GM23248 (cell line): Measurements from ENCODE around the gene MACROD2. TPM values are rescaled to one million over a fixed set of nuclear protein-coding genes. Genes with fewer than 3 reads are reported as not detected.

Source experiments
- DNase-seq: peaks from one replicate; pipeline ENCODE4 v3.0.0-alpha.2; 2015
- H2AFZ ChIP-seq: fragments of 200-600 bp; sonication (generic); 2 replicates; pipeline ENCODE4 v1.6.1; 2016; ENCODE audit warnings: antibody characterized with exemption
- H3F3A ChIP-seq: fragments of 200-600 bp; sonication (generic); 2 replicates; pipeline ENCODE4 v1.6.1; 2016; ENCODE audit warnings: mild to moderate bottlenecking, antibody characterized with exemption, mixed run types; ENCODE audit not compliant: insufficient read depth
- H3K27ac ChIP-seq: fragments of 200-600 bp; sonication (generic); 2 replicates; pipeline ENCODE4 v1.5.1; 2016; ENCODE audit warnings: mild to moderate bottlenecking
- H3K27me3 ChIP-seq: fragments of 200-600 bp; sonication (generic); replicated peaks from 2 replicates; pipeline ENCODE4 v1.6.1; 2016; ENCODE audit warnings: mild to moderate bottlenecking; ENCODE audit not compliant: insufficient read depth
- H3K36me3 ChIP-seq: fragments of 200-600 bp; sonication (generic); 2 replicates; pipeline ENCODE4 v1.6.1; 2016; ENCODE audit warnings: low read depth, mild to moderate bottlenecking
- H3K4me1 ChIP-seq: fragments of 200-600 bp; sonication (generic); 2 replicates; pipeline ENCODE4 v1.6.1; 2016; ENCODE audit warnings: mild to moderate bottlenecking; ENCODE audit not compliant: insufficient read depth
- H3K4me2 ChIP-seq: fragments of 200-600 bp; sonication (generic); one replicate; pipeline ENCODE4 v1.6.1; 2016; ENCODE audit warnings: mild to moderate bottlenecking; ENCODE audit not compliant: unreplicated experiment
- H3K4me3 ChIP-seq: fragments of 200-600 bp; sonication (generic); 2 replicates; pipeline ENCODE4 v1.5.1; 2016; ENCODE audit warnings: mild to moderate bottlenecking
- H3K79me2 ChIP-seq: fragments of 200-600 bp; sonication (generic); 2 replicates; pipeline ENCODE4 v1.6.1; 2016; ENCODE audit warnings: mild to moderate bottlenecking; ENCODE audit not compliant: insufficient read depth
- H3K9ac ChIP-seq: fragments of 200-600 bp; sonication (generic); 2 replicates; pipeline ENCODE4 v1.6.1; 2016; ENCODE audit warnings: mild to moderate bottlenecking
- H3K9me2 ChIP-seq: fragments of 200-600 bp; sonication (generic); 2 replicates; pipeline ENCODE4 v1.6.1; 2016; ENCODE audit warnings: mixed run types, mild to moderate bottlenecking, moderate library complexity; ENCODE audit not compliant: insufficient read depth
- H3K9me3 ChIP-seq: fragments of 200-600 bp; sonication (generic); one replicate; pipeline ENCODE4 v1.6.1; 2017; ENCODE audit warnings: low read depth
- H4K20me1 ChIP-seq: fragments of 200-600 bp; sonication (generic); 2 replicates; pipeline ENCODE4 v1.6.0; 2016; ENCODE audit not compliant: insufficient read depth
- EZH2 ChIP-seq: fragments of 200-600 bp; sonication (generic); IDR thresholded peaks from 2 replicates; pipeline ENCODE4 v1.6.1; 2018; ENCODE audit warnings: antibody characterized with exemption, mild to moderate bottlenecking; ENCODE audit not compliant: insufficient read depth, poor library complexity, severe bottlenecking
- EZH2phosphoT487 ChIP-seq: fragments of 200-600 bp; sonication (generic); IDR thresholded peaks from 2 replicates; pipeline ENCODE4 v1.6.1; 2018; ENCODE audit warnings: antibody characterized with exemption, moderate library complexity, mild to moderate bottlenecking, low read depth; ENCODE audit not compliant: insufficient read depth
- WGBS, 2 experiments: methylation state at CpG; one replicate each; pipeline ENCODE4 v1.1.6; 2015 to 2017; ENCODE audit warnings: low lambda C conversion rate in 2 of 2, low coverage in 1 of 2; ENCODE audit errors: missing lambda C conversion rate in 2 of 2; 5-methylcytosine and 5-hydroxymethylcytosine counted together
- in situ Hi-C: fragments of 300-500 bp; cut with MboI; formaldehyde crosslinking; loops from 2 replicates; pipeline ENCODE4 v1.15.0; 2020
- polyA plus RNA-seq: library from polyadenylated mRNA; unstranded; fragments of >200 nt; fragmentation: Nextera tagmentation; extraction: Ambion mirVana; gene quantifications from 2 replicates; pipeline ENCODE4 v1.2.1, GENCODE V29; 2016
- total RNA-seq: library from RNA; depleted of rRNA; stranded (reverse); fragments of >200 nt; shearing (Covaris generic); gene quantifications from 2 replicates; pipeline ENCODE4 v1.2.3, GENCODE V29; 2014

The MACROD2 gene
- total and polyA plus RNA-seq, 2 experiments from 2014 or later = 1.1 to 3.1 TPM

GRCh38 chr20:15445056-15445840 lies 1449.9 kb downstream of the MACROD2 start:
- Histone ChIP-seq H2AFZ (no peak overlapping the region), H3K9me3 (no peaks in the 10 kb centered on the region), H3K27me3 (no peaks in the 10 kb centered on the region), H3K4me1 (no peaks in the 10 kb centered on the region), H3K4me2 (no peak overlapping the region), H3K9ac (no peak overlapping the region), H3K9me2 (no peaks in the 10 kb centered on the region), H3F3A (no peaks in the 10 kb centered on the region), H3K4me3 (no peak overlapping the region), H3K36me3 (no peaks in the 10 kb centered on the region), H3K79me2 (no peaks in the 10 kb centered on the region), H4K20me1 (no peaks in the 10 kb centered on the region), H3K27ac (no peak overlapping the region)
- TF ChIP-seq EZH2 (no peak), EZH2phosphoT487 (no peak)
- DNase-seq = no peak
- 22 to 23% methylated on average over 5 of the region's 5 CpGs for WGBS, 2 experiments
- in situ Hi-C loops = no loop called here

GRCh38 chr20:15446373-15446772 lies 1451.1 kb downstream of the MACROD2 start:
- H3K36me3 ChIP-seq = no peaks in the 10 kb centered on the region
- in situ Hi-C loops = no loop called here
- no peak overlapping the region for H3K9ac ChIP-seq
- no peaks in the 10 kb centered on the region for H4K20me1 ChIP-seq
- H3K9me2 ChIP-seq = no peaks in the 10 kb centered on the region
- no peak overlapping the region for H3K4me3 ChIP-seq
- no peak overlapping the region for H2AFZ ChIP-seq
- H3K9me3 ChIP-seq = no peaks in the 10 kb centered on the region
- H3F3A ChIP-seq = no peaks in the 10 kb centered on the region
- no peak overlapping the region for H3K27ac ChIP-seq
- peak; percentile 0 for DNase-seq
- WGBS, 2 experiments = 67 to 71% methylated on average over 9 of the region's 9 CpGs
- H3K4me1 ChIP-seq = no peaks in the 10 kb centered on the region
- no peak overlapping the region for H3K4me2 ChIP-seq
- no peaks in the 10 kb centered on the region for H3K27me3 ChIP-seq
- no peak for TF ChIP-seq EZH2
- TF ChIP-seq EZH2phosphoT487 = no peak
- no peaks in the 10 kb centered on the region for H3K79me2 ChIP-seq

- TF ChIP-seq EZH2phosphoT487 (no peak), EZH2 (no peak)
- no peaks in the 10 kb centered on the region for H3K9me2 ChIP-seq
- no peak overlapping the region for H3K4me2 ChIP-seq
- H3K36me3 ChIP-seq = no peaks in the 10 kb centered on the region
- 47 to 50% methylated on average over 2 of the region's 2 CpGs for WGBS, 2 experiments
- H3K4me3 ChIP-seq = no peak overlapping the region
- no peaks in the 10 kb centered on the region for H3K4me1 ChIP-seq
- H3K9me3 ChIP-seq = no peaks in the 10 kb centered on the region
- in situ Hi-C loops = no loop called here
- H3K9ac ChIP-seq = no peak overlapping the region
- no peak for DNase-seq
- no peak overlapping the region for H3K27ac ChIP-seq
- no peaks in the 10 kb centered on the region for H3K79me2 ChIP-seq
- H4K20me1 ChIP-seq = no peaks in the 10 kb centered on the region
- no peaks in the 10 kb centered on the region for H3K27me3 ChIP-seq
- no peaks in the 10 kb centered on the region for H3F3A ChIP-seq
- H2AFZ ChIP-seq = no peak overlapping the region
Observed at GRCh38 chr20:15447549-15447948, 1452.2 kb downstream of the MACROD2 start.

DNA sequence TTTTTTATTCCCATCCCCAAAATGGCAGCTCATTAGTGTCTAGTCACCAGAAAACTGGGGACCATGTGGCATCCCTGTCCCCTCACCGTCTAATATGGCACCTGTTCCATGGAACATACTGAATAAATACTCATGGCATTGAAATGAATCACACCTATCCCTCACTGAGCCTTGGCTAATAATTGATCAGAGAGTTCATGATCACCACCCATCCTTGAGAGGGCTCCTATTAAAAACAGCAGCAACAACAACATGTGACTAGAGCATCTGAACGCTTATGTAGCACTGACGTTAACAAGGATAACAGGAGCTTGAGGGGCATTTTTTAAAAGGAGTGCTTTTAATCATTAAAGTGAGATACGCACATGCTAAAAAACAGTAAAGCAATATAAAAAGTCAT lies 1453.7 kb downstream of the MACROD2 start:
- TF ChIP-seq EZH2phosphoT487 = no peak
- no peak for TF ChIP-seq EZH2
- no peak overlapping the region for H2AFZ ChIP-seq
- 34 to 50% methylated on average over 4 of the region's 4 CpGs for WGBS, 2 experiments

GRCh38 chr20:15451241-15451640 lies 1455.9 kb downstream of the MACROD2 start:
- no peak overlapping the region for H2AFZ ChIP-seq
- H3F3A ChIP-seq = no peaks in the 10 kb centered on the region
- H3K36me3 ChIP-seq = no peaks in the 10 kb centered on the region
- TF ChIP-seq EZH2phosphoT487 (no peak), EZH2 (no peak)
- no peak overlapping the region for H3K9ac ChIP-seq
- in situ Hi-C loops = no loop called here
- H3K4me1 ChIP-seq = no peaks in the 10 kb centered on the region
- no peaks in the 10 kb centered on the region for H4K20me1 ChIP-seq
- no peak overlapping the region for H3K4me3 ChIP-seq
- 32 to 33% methylated on average over 2 of the region's 2 CpGs for WGBS, 2 experiments
- no peaks in the 10 kb centered on the region for H3K9me2 ChIP-seq
- no peak overlapping the region for H3K27ac ChIP-seq
- no peaks in the 10 kb centered on the region for H3K79me2 ChIP-seq
- H3K27me3 ChIP-seq = no peaks in the 10 kb centered on the region
- H3K4me2 ChIP-seq = no peak overlapping the region
- no peak for DNase-seq
- H3K9me3 ChIP-seq = no peaks in the 10 kb centered on the region

More for the DNA sequence above, 1453.7 kb downstream of the MACROD2 start:
- H3K79me2 ChIP-seq = no peaks in the 10 kb centered on the region
- no peaks in the 10 kb centered on the region for H3K4me1 ChIP-seq
- H3F3A ChIP-seq = no peaks in the 10 kb centered on the region
- no peak for DNase-seq
- H3K9me3 ChIP-seq = no peaks in the 10 kb centered on the region
- no peak overlapping the region for H3K4me3 ChIP-seq
- H4K20me1 ChIP-seq = no peaks in the 10 kb centered on the region
- no peaks in the 10 kb centered on the region for H3K36me3 ChIP-seq
- no peak overlapping the region for H3K4me2 ChIP-seq
- in situ Hi-C loops = no loop called here
- no peak overlapping the region for H3K27ac ChIP-seq
- H3K9me2 ChIP-seq = no peaks in the 10 kb centered on the region
- no peak overlapping the region for H3K9ac ChIP-seq
- no peaks in the 10 kb centered on the region for H3K27me3 ChIP-seq
